ENCODE measurements around the gene SESN1.
"Not testable (repeated sequence)": the region's sequence is repeated elsewhere in the genome, so short reads cannot be mapped to it uniquely, and the experiment has no call there.

SESN1 gene

GRCh38 chr6:109094416-109095035 lies at the start of gene SESN1:
TSS of gene SESN1 (minus strand) at chr6:109094846. CDS start at chr6:109094073, 773 bp downstream.
- Histone ChIP-seq H3K9ac (ENCODE audit: low read depth, low read length) (peak within 1 kb of the TSS; percentile 83), H3K4me1 (ENCODE audit: control insufficient read depth, insufficient read depth, low read length) (peaks cover 15% of the 10 kb centered on the region), H3K36me3 (ENCODE audit: control insufficient read depth, insufficient read depth, low read length) (no peaks in the 10 kb centered on the region), H3K27ac (ENCODE audit: low read depth, low read length) (peak within 1 kb of the TSS; percentile 94), H3K4me3 (ENCODE audit: low read depth, low read length) (peak within 1 kb of the TSS; percentile 82), H3K9me3 (ENCODE audit: control insufficient read depth, insufficient read depth, low read length) (no peaks in the 10 kb centered on the region), H3K27me3 (ENCODE audit: control insufficient read depth, insufficient read depth, low read length) (no peaks in the 10 kb centered on the region)

- no peaks in the 10 kb centered on the region; the same call in 1 of the 2 replicates for H3K4me1 ChIP-seq (ENCODE audit: control insufficient read depth, insufficient read depth, low read length)
- H3K36me3 ChIP-seq (ENCODE audit: control insufficient read depth, insufficient read depth, low read length), result no peaks in the 10 kb centered on the region
- no peak overlapping the region for H3K9ac ChIP-seq (ENCODE audit: low read depth, low read length)
- H3K27ac ChIP-seq (ENCODE audit: low read depth, low read length), result no peak overlapping the region
- H3K4me3 ChIP-seq (ENCODE audit: low read depth, low read length), result no peak overlapping the region
- no peaks in the 10 kb centered on the region for H3K9me3 ChIP-seq (ENCODE audit: control insufficient read depth, insufficient read depth, low read length)
- no peaks in the 10 kb centered on the region for H3K27me3 ChIP-seq (ENCODE audit: control insufficient read depth, insufficient read depth, low read length)
These were observed 48.5 kb upstream of the SESN1 start for GRCh38 chr6:109143191-109143590.

- H3K27ac ChIP-seq (ENCODE audit: low read depth, low read length); H3K4me3 ChIP-seq (ENCODE audit: low read depth, low read length); H3K4me1 ChIP-seq (ENCODE audit: control insufficient read depth, insufficient read depth, low read length); H3K27me3 ChIP-seq (ENCODE audit: control insufficient read depth, insufficient read depth, low read length); H3K9me3 ChIP-seq (ENCODE audit: control insufficient read depth, insufficient read depth, low read length); H3K9ac ChIP-seq (ENCODE audit: low read depth, low read length); H3K36me3 ChIP-seq (ENCODE audit: control insufficient read depth, insufficient read depth, low read length): not testable (repeated sequence)
These were observed 47.4 kb upstream of the SESN1 start for GRCh38 chr6:109142067-109142466.

- H3K9ac ChIP-seq (ENCODE audit: low read depth, low read length), result no peak overlapping the region
- H3K9me3 ChIP-seq (ENCODE audit: control insufficient read depth, insufficient read depth, low read length), result no peaks in the 10 kb centered on the region
- H3K27ac ChIP-seq (ENCODE audit: low read depth, low read length), result no peak overlapping the region
- H3K36me3 ChIP-seq (ENCODE audit: control insufficient read depth, insufficient read depth, low read length), result no peaks in the 10 kb centered on the region
- no peak overlapping the region for H3K4me3 ChIP-seq (ENCODE audit: low read depth, low read length)
- H3K27me3 ChIP-seq (ENCODE audit: control insufficient read depth, insufficient read depth, low read length), result no peaks in the 10 kb centered on the region
- H3K4me1 ChIP-seq (ENCODE audit: control insufficient read depth, insufficient read depth, low read length), result no peaks in the 10 kb centered on the region; the same call in 1 of the 2 replicates
These were observed 44.5 kb upstream of the SESN1 start for GRCh38 chr6:109139109-109139508.

- not testable (repeated sequence) for H3K27ac ChIP-seq (ENCODE audit: low read depth, low read length); H3K36me3 ChIP-seq (ENCODE audit: control insufficient read depth, insufficient read depth, low read length); H3K27me3 ChIP-seq (ENCODE audit: control insufficient read depth, insufficient read depth, low read length); H3K4me1 ChIP-seq (ENCODE audit: control insufficient read depth, insufficient read depth, low read length); H3K9me3 ChIP-seq (ENCODE audit: control insufficient read depth, insufficient read depth, low read length); H3K9ac ChIP-seq (ENCODE audit: low read depth, low read length); H3K4me3 ChIP-seq (ENCODE audit: low read depth, low read length)
These were observed 41.9 kb upstream of the SESN1 start for GRCh38 chr6:109136530-109136929.

GRCh38 chr6:109136039-109136438 lies 41.4 kb upstream of the SESN1 start:
- not testable (repeated sequence) for H3K36me3 ChIP-seq (ENCODE audit: control insufficient read depth, insufficient read depth, low read length); H3K9ac ChIP-seq (ENCODE audit: low read depth, low read length); H3K4me3 ChIP-seq (ENCODE audit: low read depth, low read length); H3K4me1 ChIP-seq (ENCODE audit: control insufficient read depth, insufficient read depth, low read length); H3K27me3 ChIP-seq (ENCODE audit: control insufficient read depth, insufficient read depth, low read length); H3K9me3 ChIP-seq (ENCODE audit: control insufficient read depth, insufficient read depth, low read length); H3K27ac ChIP-seq (ENCODE audit: low read depth, low read length)

- not testable (repeated sequence) for H3K27me3 ChIP-seq (ENCODE audit: control insufficient read depth, insufficient read depth, low read length); H3K9me3 ChIP-seq (ENCODE audit: control insufficient read depth, insufficient read depth, low read length); H3K4me3 ChIP-seq (ENCODE audit: low read depth, low read length); H3K27ac ChIP-seq (ENCODE audit: low read depth, low read length); H3K4me1 ChIP-seq (ENCODE audit: control insufficient read depth, insufficient read depth, low read length); H3K36me3 ChIP-seq (ENCODE audit: control insufficient read depth, insufficient read depth, low read length); H3K9ac ChIP-seq (ENCODE audit: low read depth, low read length)
These were observed 41.0 kb upstream of the SESN1 start for GRCh38 chr6:109135600-109135999.

GRCh38 chr6:109130065-109130464 lies 35.4 kb upstream of the SESN1 start:
- H3K9me3 ChIP-seq (ENCODE audit: control insufficient read depth, insufficient read depth, low read length), result no peaks in the 10 kb centered on the region
- H3K36me3 ChIP-seq (ENCODE audit: control insufficient read depth, insufficient read depth, low read length), result no peaks in the 10 kb centered on the region
- H3K9ac ChIP-seq (ENCODE audit: low read depth, low read length), result no peak overlapping the region
- H3K4me3 ChIP-seq (ENCODE audit: low read depth, low read length), result no peak overlapping the region
- H3K27ac ChIP-seq (ENCODE audit: low read depth, low read length), result no peak overlapping the region
- no peaks in the 10 kb centered on the region for H3K4me1 ChIP-seq (ENCODE audit: control insufficient read depth, insufficient read depth, low read length)
- H3K27me3 ChIP-seq (ENCODE audit: control insufficient read depth, insufficient read depth, low read length), result no peaks in the 10 kb centered on the region

- H3K36me3 ChIP-seq (ENCODE audit: control insufficient read depth, insufficient read depth, low read length), result no peaks in the 10 kb centered on the region
- H3K4me3 ChIP-seq (ENCODE audit: low read depth, low read length), result no peak overlapping the region
- no peak overlapping the region for H3K27ac ChIP-seq (ENCODE audit: low read depth, low read length)
These were observed 30.9 kb upstream of the SESN1 start for GRCh38 chr6:109125504-109125903.

GRCh38 chr6:109124219-109124618 lies 29.6 kb upstream of the SESN1 start:
- no peaks in the 10 kb centered on the region for H3K27me3 ChIP-seq (ENCODE audit: control insufficient read depth, insufficient read depth, low read length)
- H3K9ac ChIP-seq (ENCODE audit: low read depth, low read length), result no peak overlapping the region
- H3K9me3 ChIP-seq (ENCODE audit: control insufficient read depth, insufficient read depth, low read length), result no peaks in the 10 kb centered on the region
- H3K27ac ChIP-seq (ENCODE audit: low read depth, low read length), result no peak overlapping the region
- no peak overlapping the region for H3K4me3 ChIP-seq (ENCODE audit: low read depth, low read length)
- no peaks in the 10 kb centered on the region for H3K36me3 ChIP-seq (ENCODE audit: control insufficient read depth, insufficient read depth, low read length)
- no peaks in the 10 kb centered on the region for H3K4me1 ChIP-seq (ENCODE audit: control insufficient read depth, insufficient read depth, low read length)

More at GRCh38 chr6:109125504-109125903, 30.9 kb upstream of the SESN1 start:
- H3K9me3 ChIP-seq (ENCODE audit: control insufficient read depth, insufficient read depth, low read length), result no peaks in the 10 kb centered on the region
- H3K4me1 ChIP-seq (ENCODE audit: control insufficient read depth, insufficient read depth, low read length), result no peaks in the 10 kb centered on the region
- H3K9ac ChIP-seq (ENCODE audit: low read depth, low read length), result no peak overlapping the region
- no peaks in the 10 kb centered on the region for H3K27me3 ChIP-seq (ENCODE audit: control insufficient read depth, insufficient read depth, low read length)

- H3K36me3 ChIP-seq (ENCODE audit: control insufficient read depth, insufficient read depth, low read length), result no peaks in the 10 kb centered on the region
- no peaks in the 10 kb centered on the region for H3K4me1 ChIP-seq (ENCODE audit: control insufficient read depth, insufficient read depth, low read length)
- no peak overlapping the region for H3K4me3 ChIP-seq (ENCODE audit: low read depth, low read length)
- H3K27me3 ChIP-seq (ENCODE audit: control insufficient read depth, insufficient read depth, low read length), result no peaks in the 10 kb centered on the region
- no peak overlapping the region for H3K27ac ChIP-seq (ENCODE audit: low read depth, low read length)
- H3K9me3 ChIP-seq (ENCODE audit: control insufficient read depth, insufficient read depth, low read length), result no peaks in the 10 kb centered on the region
- no peak overlapping the region for H3K9ac ChIP-seq (ENCODE audit: low read depth, low read length)
These were observed 26.8 kb upstream of the SESN1 start for GRCh38 chr6:109121411-109121810.
